MM.1S (cell line): ENCODE data around the gene ANXA2R.

Source experiments
- DNase-seq: peaks from one replicate; pipeline ENCODE4 v3.0.0-alpha.2; 2015
- H2AFZ ChIP-seq: fragments of 300-600 bp; sonication (generic); 2 replicates; pipeline ENCODE4 v1.6.0; 2016; ENCODE audit warnings: antibody characterized with exemption, low read length
- H3F3A ChIP-seq: fragments of 300-600 bp; sonication (generic); 2 replicates; pipeline ENCODE4 v1.6.1; 2016; ENCODE audit warnings: mild to moderate bottlenecking, antibody characterized with exemption, low read length, moderate library complexity, mixed read lengths; ENCODE audit not compliant: insufficient read depth
- H3K27ac ChIP-seq: fragments of 300-600 bp; sonication (generic); 2 replicates; pipeline ENCODE4 v1.5.1; 2016; ENCODE audit warnings: mild to moderate bottlenecking, low read length
- H3K27me3 ChIP-seq: fragments of 300-600 bp; sonication (generic); replicated peaks from 2 replicates; pipeline ENCODE4 v1.6.0; 2016; ENCODE audit warnings: low read length; ENCODE audit not compliant: insufficient read depth
- H3K36me3 ChIP-seq: fragments of 300-600 bp; sonication (generic); replicated peaks from 2 replicates; pipeline ENCODE4 v1.6.1; 2016; ENCODE audit warnings: mild to moderate bottlenecking, low read length, mixed read lengths; ENCODE audit not compliant: insufficient read depth
- H3K4me1 ChIP-seq: fragments of 300-600 bp; sonication (generic); 2 replicates; pipeline ENCODE4 v1.6.1; 2016; ENCODE audit warnings: low read length, mixed read lengths
- H3K4me2 ChIP-seq: fragments of 300-600 bp; sonication (generic); 2 replicates; pipeline ENCODE4 v1.6.0; 2016; ENCODE audit warnings: low read depth, low read length
- H3K4me3 ChIP-seq: fragments of 300-600 bp; sonication (generic); 2 replicates; pipeline ENCODE4 v1.5.1; 2016; ENCODE audit warnings: low read length, mixed read lengths
- H3K79me2 ChIP-seq: fragments of 300-600 bp; sonication (generic); 2 replicates; pipeline ENCODE4 v1.6.1; 2016; ENCODE audit warnings: mixed run types, low read length, mixed read lengths
- H3K9ac ChIP-seq: fragments of 300-600 bp; sonication (generic); 2 replicates; pipeline ENCODE4 v1.6.1; 2016; ENCODE audit warnings: low read length, mixed read lengths
- H3K9me2 ChIP-seq: fragments of 300-600 bp; sonication (generic); replicated peaks from 2 replicates; pipeline ENCODE4 v1.6.1; 2016; ENCODE audit warnings: mild to moderate bottlenecking, low read length, mixed read lengths; ENCODE audit not compliant: insufficient read depth
- H3K9me3 ChIP-seq: fragments of 300-600 bp; sonication (generic); replicated peaks from 2 replicates; pipeline ENCODE4 v1.6.1; 2016; ENCODE audit warnings: mild to moderate bottlenecking, low read length, mixed read lengths; ENCODE audit not compliant: insufficient read depth
- H4K20me1 ChIP-seq: fragments of 300-600 bp; sonication (generic); 2 replicates; pipeline ENCODE4 v1.6.1; 2016; ENCODE audit warnings: mild to moderate bottlenecking, low read length, moderate library complexity, mixed read lengths; ENCODE audit not compliant: insufficient read depth
- EZH2 ChIP-seq: fragments of 300-600 bp; sonication (generic); optimal IDR thresholded peaks from 2 replicates; pipeline ENCODE3; 2017; ENCODE audit warnings: low read depth, mild to moderate bottlenecking, antibody characterized with exemption, low read length, mixed read lengths
- EZH2phosphoT487 ChIP-seq: fragments of 300-600 bp; sonication (generic); IDR thresholded peaks from 2 replicates; pipeline ENCODE4 v1.6.1; 2018; ENCODE audit warnings: antibody characterized with exemption, low read length
- TF ChIP-seq, protein P1 (sequence below): fragments of 300-600 bp; sonication (generic); IDR thresholded peaks from 2 replicates; pipeline ENCODE4 v1.5.1; 2016; ENCODE audit warnings: antibody characterized with exemption, low read length, mixed read lengths

ANXA2R gene

DNA sequence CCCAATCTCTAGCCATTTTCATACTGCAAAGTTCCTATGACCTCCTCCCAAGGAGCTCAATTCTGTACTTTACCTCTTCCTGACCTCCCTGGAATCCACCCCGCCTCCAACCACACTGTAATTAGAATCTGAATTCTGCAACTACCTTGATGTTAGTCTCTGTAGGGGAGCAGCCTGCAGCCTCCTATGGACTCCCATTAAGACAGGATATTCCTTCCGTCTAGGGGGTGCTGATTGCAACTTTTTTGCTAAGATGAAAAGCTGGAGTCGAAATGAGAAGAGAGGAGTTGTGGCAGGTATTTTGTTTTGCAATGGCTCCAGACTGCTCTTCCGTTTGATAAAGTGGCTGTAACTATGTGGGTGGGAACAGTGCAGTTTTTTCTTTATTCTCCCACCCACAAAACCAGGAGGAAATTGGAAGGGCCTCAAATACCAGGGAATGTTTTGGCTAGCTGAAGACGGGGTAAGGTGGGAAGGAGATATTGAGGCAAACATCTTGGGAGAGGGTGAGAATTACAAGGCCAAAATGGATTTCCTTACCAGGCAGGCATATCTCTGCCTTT lies 23.8 kb downstream of the ANXA2R start:
- no peak for DNase-seq
- Histone ChIP-seq H2AFZ (no peak overlapping the region), H3K27ac (no peak overlapping the region), H3K36me3 (no peaks in the 10 kb centered on the region), H3K4me1 (peaks cover 11% of the 10 kb centered on the region), H4K20me1 (no peaks in the 10 kb centered on the region), H3F3A (peaks cover 35% of the 10 kb centered on the region), H3K27me3 (no peaks in the 10 kb centered on the region; the same call in 1 of the 2 replicates), H3K9ac (no peak overlapping the region), H3K4me3 (no peak overlapping the region), H3K4me2 (no peak overlapping the region), H3K9me3 (no peaks in the 10 kb centered on the region), H3K9me2 (no peaks in the 10 kb centered on the region), H3K79me2 (no peaks in the 10 kb centered on the region)
- no peak for TF ChIP-seq EZH2phosphoT487
- TF ChIP-seq EZH2, result no peak
- TF ChIP-seq, protein P1, sequence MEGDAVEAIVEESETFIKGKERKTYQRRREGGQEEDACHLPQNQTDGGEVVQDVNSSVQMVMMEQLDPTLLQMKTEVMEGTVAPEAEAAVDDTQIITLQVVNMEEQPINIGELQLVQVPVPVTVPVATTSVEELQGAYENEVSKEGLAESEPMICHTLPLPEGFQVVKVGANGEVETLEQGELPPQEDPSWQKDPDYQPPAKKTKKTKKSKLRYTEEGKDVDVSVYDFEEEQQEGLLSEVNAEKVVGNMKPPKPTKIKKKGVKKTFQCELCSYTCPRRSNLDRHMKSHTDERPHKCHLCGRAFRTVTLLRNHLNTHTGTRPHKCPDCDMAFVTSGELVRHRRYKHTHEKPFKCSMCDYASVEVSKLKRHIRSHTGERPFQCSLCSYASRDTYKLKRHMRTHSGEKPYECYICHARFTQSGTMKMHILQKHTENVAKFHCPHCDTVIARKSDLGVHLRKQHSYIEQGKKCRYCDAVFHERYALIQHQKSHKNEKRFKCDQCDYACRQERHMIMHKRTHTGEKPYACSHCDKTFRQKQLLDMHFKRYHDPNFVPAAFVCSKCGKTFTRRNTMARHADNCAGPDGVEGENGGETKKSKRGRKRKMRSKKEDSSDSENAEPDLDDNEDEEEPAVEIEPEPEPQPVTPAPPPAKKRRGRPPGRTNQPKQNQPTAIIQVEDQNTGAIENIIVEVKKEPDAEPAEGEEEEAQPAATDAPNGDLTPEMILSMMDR, result no peak

DNA sequence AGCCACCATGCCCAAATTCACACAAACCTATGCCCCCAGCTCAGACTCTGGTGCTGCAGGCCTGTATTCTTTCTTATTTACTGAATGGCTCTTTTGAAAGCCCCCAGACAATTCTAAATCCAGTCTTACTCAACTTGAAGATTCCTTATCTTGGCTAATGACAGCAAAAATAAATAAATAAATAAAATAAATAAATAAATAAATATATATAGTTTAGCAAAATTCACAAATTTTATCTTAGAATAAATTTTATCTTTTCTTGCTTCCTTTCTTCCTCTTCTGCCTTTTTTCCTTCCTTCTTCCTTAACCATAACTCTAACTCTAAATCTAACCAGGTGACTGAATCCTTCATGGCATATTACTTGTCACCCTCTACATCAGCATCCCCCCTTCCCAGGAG lies 25.6 kb downstream of the ANXA2R start:
- peaks cover 34% of the 10 kb centered on the region for H3F3A ChIP-seq
- no peaks in the 10 kb centered on the region for H3K9me3 ChIP-seq
- no peak overlapping the region for H3K27ac ChIP-seq
- H3K4me3 ChIP-seq, result no peak overlapping the region
- TF ChIP-seq EZH2phosphoT487, result no peak
- TF ChIP-seq, protein P1, result no peak
- no peak for TF ChIP-seq EZH2
- H3K79me2 ChIP-seq, result no peaks in the 10 kb centered on the region
- H3K4me2 ChIP-seq, result no peak overlapping the region
- H2AFZ ChIP-seq, result no peak overlapping the region
- H3K9ac ChIP-seq, result no peak overlapping the region
- no peaks in the 10 kb centered on the region for H3K9me2 ChIP-seq
- H4K20me1 ChIP-seq, result no peaks in the 10 kb centered on the region
- H3K27me3 ChIP-seq, result no peaks in the 10 kb centered on the region; the same call in 1 of the 2 replicates
- peaks cover 21% of the 10 kb centered on the region for H3K4me1 ChIP-seq
- H3K36me3 ChIP-seq, result no peaks in the 10 kb centered on the region
- no peak for DNase-seq

- Histone ChIP-seq H3K27me3 (no peaks in the 10 kb centered on the region), H3K4me3 (no peak overlapping the region; the same call in 1 of the 2 replicates), H3K27ac (peak overlapping the region; percentile 73; the same call in 1 of the 2 replicates), H3K9me2 (no peaks in the 10 kb centered on the region), H3K4me2 (peak overlapping the region; percentile 89; the same call in 1 of the 2 replicates), H3F3A (peaks cover 40% of the 10 kb centered on the region), H3K79me2 (no peaks in the 10 kb centered on the region), H3K4me1 (peaks cover 20% of the 10 kb centered on the region), H3K36me3 (no peaks in the 10 kb centered on the region), H4K20me1 (no peaks in the 10 kb centered on the region), H3K9ac (no peak overlapping the region), H3K9me3 (no peaks in the 10 kb centered on the region), H2AFZ (peak overlapping the region; percentile 48; the same call in 1 of the 2 replicates)
- TF ChIP-seq, protein P1, result no peak
- TF ChIP-seq EZH2 (no peak), EZH2phosphoT487 (no peak)
- no peak for DNase-seq
Measured at GRCh38 chr5:43010935-43011315, 29.2 kb downstream of the ANXA2R start.
